T-helper 17 cell (primary cell): ENCODE data around the gene CSF3R. TPM values are rescaled to one million over a fixed set of nuclear protein-coding genes. Genes with fewer than 3 reads are reported as not detected.
"Not testable (repeated sequence)": the region's sequence is repeated elsewhere in the genome, so short reads cannot be mapped to it uniquely, and the experiment has no call there.

Experiments used
- ATAC-seq: fragments of 150-1000 bp; cut with Tn5 transposase; 2 replicates; pipeline ENCODE4 v1.10.0; 2021; ENCODE audit warnings: mild to moderate bottlenecking, moderate library complexity
- DNase-seq, 3 donors: peaks; one replicate each; pipeline versions ENCODE4 v3.0.0 to v3.0.0-alpha.2; 2020 to 2021
- H3K9me3 ChIP-seq: one replicate; pipeline ENCODE4 v1.7.0; 2013; ENCODE audit warnings: low read length, mild to moderate bottlenecking; ENCODE audit not compliant: control insufficient read depth, poor library complexity, severe bottlenecking
- H3K27ac Mint-ChIP-seq: one replicate; pipeline ENCODE4 v1.8.0; 2022; ENCODE audit warnings: mild to moderate bottlenecking, moderate library complexity, mixed read lengths
- H3K27me3 Mint-ChIP-seq: one replicate; pipeline ENCODE4 v1.8.0; 2022; ENCODE audit warnings: mixed read lengths
- H3K36me3 Mint-ChIP-seq: one replicate; pipeline ENCODE4 v1.8.0; 2022; ENCODE audit warnings: low read depth, mixed read lengths
- H3K4me1 Mint-ChIP-seq: one replicate; pipeline ENCODE4 v1.8.0; 2022; ENCODE audit warnings: mild to moderate bottlenecking, mixed read lengths
- H3K4me3 Mint-ChIP-seq: one replicate; pipeline ENCODE4 v1.8.0; 2022; ENCODE audit warnings: mild to moderate bottlenecking, moderate library complexity, mixed read lengths
- total RNA-seq, 4 donors: library from RNA in 2 of 4; stranded (reverse) in 2 of 4; gene quantifications; one replicate each; pipeline ENCODE4 v1.2.3 and lab custom pipeline; 2022 to 2026

CSF3R gene
- total RNA-seq, 2 donors from 2014 or later, result 2.9 to 13.0 TPM

- Mint-ChIP-seq H3K4me1 (peaks cover 4% of the 10 kb centered on the region), H3K36me3 (peaks cover 5% of the 10 kb centered on the region), H3K27ac (no peak overlapping the region), H3K27me3 (peaks cover 45% of the 10 kb centered on the region), H3K4me3 (no peak overlapping the region)
- no peak for DNase-seq
- H3K9me3 ChIP-seq, result no peaks in the 10 kb centered on the region
- no peak for ATAC-seq
Measured at GRCh38 chr1:36508257-36508656, 25.5 kb upstream of the CSF3R start.

GRCh38 chr1:36506276-36506920, 23.7 kb upstream of the CSF3R start:
- H3K4me1 Mint-ChIP-seq, result peaks cover 4% of the 10 kb centered on the region
- peaks cover 55% of the 10 kb centered on the region for H3K27me3 Mint-ChIP-seq
- H3K4me3 Mint-ChIP-seq, result no peak overlapping the region
- ATAC-seq (no peak), DNase-seq (no peak)
- no peak overlapping the region for H3K27ac Mint-ChIP-seq
- H3K9me3 ChIP-seq, result no peaks in the 10 kb centered on the region
- peaks cover 5% of the 10 kb centered on the region for H3K36me3 Mint-ChIP-seq

GRCh38 chr1:36503733-36504132, 21.0 kb upstream of the CSF3R start:
- Mint-ChIP-seq H3K36me3 (peaks cover 5% of the 10 kb centered on the region), H3K27ac (no peak overlapping the region), H3K4me3 (no peak overlapping the region), H3K27me3 (peaks cover 52% of the 10 kb centered on the region), H3K4me1 (peaks cover 4% of the 10 kb centered on the region)
- H3K9me3 ChIP-seq, result no peaks in the 10 kb centered on the region
- DNase-seq, result no peak
- ATAC-seq, result no peak

DNA sequence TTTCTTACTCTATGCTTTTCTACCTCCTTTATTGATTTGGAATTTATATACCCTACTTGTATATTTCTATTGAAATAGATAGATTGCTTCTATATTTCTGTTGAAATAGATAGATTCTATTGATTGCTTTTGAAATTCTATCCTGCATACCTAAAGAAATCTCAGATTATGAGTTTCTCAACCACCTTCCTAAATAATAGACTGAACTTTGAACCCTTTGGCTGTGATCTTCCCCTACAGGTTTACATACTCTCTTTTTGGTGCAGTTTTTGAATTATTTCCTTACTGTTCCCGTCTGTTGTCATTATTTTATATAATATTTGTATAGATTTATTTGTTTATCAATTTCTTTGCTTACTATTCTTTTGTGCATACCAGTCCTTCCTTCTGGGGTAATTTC, 20.4 kb upstream of the CSF3R start:
- H3K27me3 Mint-ChIP-seq, result peaks cover 50% of the 10 kb centered on the region
- H3K27ac Mint-ChIP-seq, result no peak overlapping the region
- peaks cover 4% of the 10 kb centered on the region for H3K4me1 Mint-ChIP-seq

DNA sequence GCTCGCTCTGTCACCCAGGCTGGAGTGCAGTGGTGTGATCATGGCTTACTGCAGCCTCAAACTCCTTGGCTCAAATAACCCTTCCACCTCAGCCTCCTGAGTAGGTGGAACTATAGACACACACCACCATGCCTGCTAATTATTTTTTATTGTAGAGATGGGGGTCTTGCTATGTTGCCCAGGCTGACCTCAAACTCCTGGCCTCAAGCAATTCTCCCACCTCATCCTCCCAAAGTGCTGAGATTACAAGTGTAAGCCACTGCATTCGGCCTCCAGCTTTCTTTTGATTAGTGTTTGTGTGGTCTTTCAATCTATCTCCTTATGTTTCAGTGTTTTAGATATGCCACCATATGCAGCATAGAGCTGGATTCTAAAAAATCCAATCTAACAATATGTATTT, 19.9 kb upstream of the CSF3R start:
- H3K27me3 Mint-ChIP-seq, result peaks cover 46% of the 10 kb centered on the region
- H3K4me1 Mint-ChIP-seq, result peaks cover 4% of the 10 kb centered on the region
- no peak overlapping the region for H3K27ac Mint-ChIP-seq
- no peak for DNase-seq
- no peaks in the 10 kb centered on the region for H3K9me3 ChIP-seq
- H3K4me3 Mint-ChIP-seq, result no peak overlapping the region
- ATAC-seq, result no peak
- H3K36me3 Mint-ChIP-seq, result peaks cover 2% of the 10 kb centered on the region

More for the DNA sequence above, 20.4 kb upstream of the CSF3R start:
- Mint-ChIP-seq H3K36me3 (peaks cover 4% of the 10 kb centered on the region), H3K4me3 (no peak overlapping the region)
- ATAC-seq (no peak), DNase-seq (no peak)
- no peaks in the 10 kb centered on the region for H3K9me3 ChIP-seq

DNA sequence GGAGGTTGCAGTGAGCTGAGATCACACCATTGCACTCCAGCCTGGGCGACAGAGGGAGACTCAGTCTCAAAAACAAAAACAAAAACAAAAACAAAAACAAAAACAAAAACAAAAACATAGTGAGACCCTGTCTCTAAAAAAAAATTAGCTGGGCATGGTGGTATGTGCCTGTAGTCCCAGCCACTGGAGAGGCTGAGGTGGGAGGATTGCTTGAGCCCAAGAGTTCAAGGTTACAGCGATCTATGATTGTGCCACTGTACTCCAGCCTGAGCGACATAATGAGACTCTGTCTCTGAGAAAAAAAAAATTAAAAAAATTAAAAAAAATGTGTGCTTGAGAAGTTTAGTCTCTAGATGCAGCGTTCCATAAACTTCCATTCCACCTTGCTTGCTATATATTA, 19.2 kb upstream of the CSF3R start:
- H3K4me3 Mint-ChIP-seq, H3K9me3 ChIP-seq, H3K4me1 Mint-ChIP-seq, DNase-seq, H3K27ac Mint-ChIP-seq, H3K36me3 Mint-ChIP-seq, ATAC-seq: not testable (repeated sequence)
- peaks cover 39% of the 10 kb centered on the region for H3K27me3 Mint-ChIP-seq

GRCh38 chr1:36497207-36497606, 14.5 kb upstream of the CSF3R start:
- no peak for ATAC-seq
- Mint-ChIP-seq H3K4me3 (no peak overlapping the region), H3K36me3 (peaks cover 2% of the 10 kb centered on the region), H3K27me3 (peaks cover 20% of the 10 kb centered on the region), H3K27ac (no peak overlapping the region), H3K4me1 (no peaks in the 10 kb centered on the region)
- DNase-seq, result no peak
- no peaks in the 10 kb centered on the region for H3K9me3 ChIP-seq

- Mint-ChIP-seq H3K27ac (no peak overlapping the region), H3K36me3 (peaks cover 2% of the 10 kb centered on the region), H3K4me3 (no peak overlapping the region), H3K4me1 (no peaks in the 10 kb centered on the region), H3K27me3 (peaks cover 25% of the 10 kb centered on the region)
- DNase-seq (no peak), ATAC-seq (no peak)
- no peaks in the 10 kb centered on the region for H3K9me3 ChIP-seq
Measured at GRCh38 chr1:36494971-36495370, 12.3 kb upstream of the CSF3R start.

- DNase-seq (no peak), ATAC-seq (no peak)
- Mint-ChIP-seq H3K4me3 (no peak overlapping the region), H3K4me1 (no peaks in the 10 kb centered on the region), H3K27ac (no peak overlapping the region), H3K36me3 (peaks cover 2% of the 10 kb centered on the region), H3K27me3 (peaks cover 28% of the 10 kb centered on the region)
- no peaks in the 10 kb centered on the region for H3K9me3 ChIP-seq
Measured at GRCh38 chr1:36493524-36493923, 10.8 kb upstream of the CSF3R start.

- peaks cover 23% of the 10 kb centered on the region for H3K27me3 Mint-ChIP-seq
- DNase-seq, result no peak
- no peak for ATAC-seq
Measured at GRCh38 chr1:36492491-36492890, 9.8 kb upstream of the CSF3R start.

DNA sequence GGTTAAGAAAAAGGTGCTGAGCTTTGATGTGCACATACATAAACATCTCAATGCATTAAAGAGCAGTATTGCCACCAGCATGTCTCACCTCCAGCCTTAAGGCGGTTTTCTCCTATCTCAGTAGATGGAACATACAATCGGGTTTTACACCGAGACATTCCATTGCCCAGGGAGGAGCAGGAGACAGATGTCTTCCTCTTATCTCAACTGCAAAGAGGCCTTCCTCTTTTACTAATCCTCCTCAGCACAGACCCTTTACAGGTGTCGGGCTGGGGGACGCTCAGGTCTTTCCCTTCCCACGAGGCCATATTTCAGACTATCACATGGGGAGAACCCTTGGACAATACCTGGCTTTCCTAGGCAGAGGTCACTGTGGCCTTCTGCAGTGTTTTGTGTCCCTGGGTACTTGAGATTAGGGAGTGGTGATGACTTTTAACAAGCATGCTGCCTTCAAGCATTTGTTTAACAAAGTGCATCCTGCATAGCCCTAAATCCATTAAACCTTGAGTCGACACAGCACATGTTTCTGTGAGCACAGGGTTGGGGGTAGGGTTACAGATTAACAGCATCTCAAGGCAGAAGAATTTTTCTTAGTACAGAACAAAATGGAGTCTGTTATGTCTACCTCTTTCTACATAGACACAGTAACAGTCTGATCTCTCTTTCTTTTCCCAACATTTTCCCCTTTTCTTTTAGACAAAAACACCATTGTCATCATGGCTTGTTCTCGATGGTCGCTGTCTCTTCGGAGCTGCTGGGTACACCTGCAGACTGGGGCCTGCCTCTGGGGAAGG, 6.7 kb upstream of the CSF3R start:
- not testable (repeated sequence) for H3K27ac Mint-ChIP-seq, H3K4me1 Mint-ChIP-seq, ATAC-seq, H3K4me3 Mint-ChIP-seq, H3K9me3 ChIP-seq, DNase-seq, H3K36me3 Mint-ChIP-seq
- H3K27me3 Mint-ChIP-seq, result peaks cover 26% of the 10 kb centered on the region

More at GRCh38 chr1:36492491-36492890, 9.8 kb upstream of the CSF3R start:
- Mint-ChIP-seq H3K4me1 (no peaks in the 10 kb centered on the region), H3K4me3 (no peak overlapping the region), H3K36me3 (peaks cover 2% of the 10 kb centered on the region), H3K27ac (no peak overlapping the region)
- no peaks in the 10 kb centered on the region for H3K9me3 ChIP-seq

DNA sequence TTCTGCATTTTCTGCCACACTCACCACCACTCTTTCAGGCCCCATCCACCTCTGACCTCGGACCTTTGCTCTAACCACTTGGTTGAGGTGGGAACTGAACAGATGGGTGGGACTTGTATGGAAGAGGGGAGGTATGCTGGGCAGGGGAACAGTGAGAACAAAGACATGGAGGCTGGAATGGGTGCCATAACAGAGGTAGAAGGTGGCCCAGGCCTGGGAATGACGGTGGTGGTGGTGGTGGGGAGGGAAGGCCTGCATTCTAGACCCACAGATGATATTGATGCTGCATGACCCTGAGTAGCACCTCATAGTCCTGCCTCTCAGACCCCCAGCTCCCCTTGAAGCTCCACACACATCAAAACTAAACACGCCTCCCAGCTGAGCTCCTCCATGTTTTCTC, 5.2 kb upstream of the CSF3R start:
- ATAC-seq (no peak), DNase-seq (no peak)
- H3K4me3 Mint-ChIP-seq, result no peak overlapping the region
- peaks cover 23% of the 10 kb centered on the region for H3K27me3 Mint-ChIP-seq
- H3K27ac Mint-ChIP-seq, result no peak overlapping the region
- no peaks in the 10 kb centered on the region for H3K4me1 Mint-ChIP-seq
- H3K9me3 ChIP-seq, result no peaks in the 10 kb centered on the region
- no peaks in the 10 kb centered on the region for H3K36me3 Mint-ChIP-seq

GRCh38 chr1:36487336-36487725, 4.6 kb upstream of the CSF3R start:
- not testable (repeated sequence) for H3K4me3 Mint-ChIP-seq, H3K4me1 Mint-ChIP-seq, H3K27ac Mint-ChIP-seq, DNase-seq, ATAC-seq, H3K9me3 ChIP-seq, H3K36me3 Mint-ChIP-seq
- H3K27me3 Mint-ChIP-seq, result peaks cover 21% of the 10 kb centered on the region
